ENCODE data around the gene ARHGAP18. TPM values are rescaled to one million over a fixed set of nuclear protein-coding genes. Genes with fewer than 3 reads are reported as not detected.
A peak's percentile ranks its signal among the peaks of the same experiment; 100 is the strongest.

The ARHGAP18 gene
- total RNA-seq, 1 donor from 2014 or later = 24.5 TPM

DNA sequence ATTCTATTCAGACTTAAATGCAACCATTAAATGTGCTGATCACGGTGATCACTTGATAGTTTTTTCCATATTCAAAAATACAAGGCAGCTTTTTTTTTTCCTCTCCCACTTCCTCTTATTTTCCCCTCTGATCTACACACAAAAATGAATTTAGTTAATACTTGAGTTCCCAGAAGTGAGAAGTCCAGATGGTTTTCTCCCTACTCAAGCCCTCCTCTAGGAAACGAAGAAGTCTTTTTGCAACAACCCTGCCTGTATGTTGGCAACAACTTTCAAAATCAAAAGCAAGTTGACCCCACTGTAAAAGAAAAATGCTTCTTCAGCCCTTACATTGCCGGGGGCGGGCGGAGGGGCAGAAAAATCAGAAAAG is 24.3 kb downstream of the ARHGAP18 start:
- no peak for DNase-seq (ENCODE audit: low read depth)
- TF ChIP-seq, protein P1, sequence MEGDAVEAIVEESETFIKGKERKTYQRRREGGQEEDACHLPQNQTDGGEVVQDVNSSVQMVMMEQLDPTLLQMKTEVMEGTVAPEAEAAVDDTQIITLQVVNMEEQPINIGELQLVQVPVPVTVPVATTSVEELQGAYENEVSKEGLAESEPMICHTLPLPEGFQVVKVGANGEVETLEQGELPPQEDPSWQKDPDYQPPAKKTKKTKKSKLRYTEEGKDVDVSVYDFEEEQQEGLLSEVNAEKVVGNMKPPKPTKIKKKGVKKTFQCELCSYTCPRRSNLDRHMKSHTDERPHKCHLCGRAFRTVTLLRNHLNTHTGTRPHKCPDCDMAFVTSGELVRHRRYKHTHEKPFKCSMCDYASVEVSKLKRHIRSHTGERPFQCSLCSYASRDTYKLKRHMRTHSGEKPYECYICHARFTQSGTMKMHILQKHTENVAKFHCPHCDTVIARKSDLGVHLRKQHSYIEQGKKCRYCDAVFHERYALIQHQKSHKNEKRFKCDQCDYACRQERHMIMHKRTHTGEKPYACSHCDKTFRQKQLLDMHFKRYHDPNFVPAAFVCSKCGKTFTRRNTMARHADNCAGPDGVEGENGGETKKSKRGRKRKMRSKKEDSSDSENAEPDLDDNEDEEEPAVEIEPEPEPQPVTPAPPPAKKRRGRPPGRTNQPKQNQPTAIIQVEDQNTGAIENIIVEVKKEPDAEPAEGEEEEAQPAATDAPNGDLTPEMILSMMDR (conservative IDR thresholded peaks at IDR 0.05; ENCODE audit: low read depth, low read length) = no peak
- H3K4me3 ChIP-seq (ENCODE audit: low read depth, low read length) = no peak overlapping the region

DNA sequence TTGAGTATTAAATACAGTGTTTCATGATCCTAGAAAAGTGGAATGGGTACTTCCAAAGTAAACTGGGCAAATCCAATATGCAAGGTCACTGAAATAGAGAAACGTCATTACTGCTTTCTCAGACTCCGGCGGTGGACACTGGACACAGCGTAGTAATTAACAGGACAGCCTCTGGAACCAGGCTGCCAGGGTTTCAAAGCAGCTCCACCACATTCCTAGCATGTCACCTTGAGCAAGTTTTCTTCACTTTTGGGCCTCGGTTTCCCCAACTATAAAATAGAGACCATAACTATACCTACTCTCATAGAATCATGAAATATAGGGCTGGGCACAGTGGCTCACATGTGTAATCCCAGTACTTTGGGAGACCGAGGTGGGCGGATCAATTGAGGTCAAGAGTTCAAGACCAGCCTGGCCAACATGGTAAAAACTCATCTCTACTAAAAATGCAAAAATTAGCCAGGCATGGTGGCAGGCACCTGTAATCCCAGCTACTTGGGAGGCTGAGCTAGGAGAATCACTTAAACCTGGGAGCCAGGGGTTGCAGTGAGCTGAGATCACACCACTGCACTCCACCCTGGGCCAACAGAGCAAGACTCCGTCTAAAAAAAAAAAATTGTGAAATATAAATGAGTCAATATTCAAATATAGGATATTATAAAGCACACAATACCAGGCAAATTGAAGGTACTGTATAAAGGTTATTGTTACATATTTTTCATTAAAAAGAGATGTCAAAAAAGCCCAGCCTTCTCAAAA is 24.9 kb downstream of the ARHGAP18 start:
- TF ChIP-seq, protein P1 (conservative IDR thresholded peaks at IDR 0.05; ENCODE audit: low read depth, low read length) = no peak
- no peak for DNase-seq (ENCODE audit: low read depth)
- H3K4me3 ChIP-seq (ENCODE audit: low read depth, low read length) = no peak overlapping the region

DNA sequence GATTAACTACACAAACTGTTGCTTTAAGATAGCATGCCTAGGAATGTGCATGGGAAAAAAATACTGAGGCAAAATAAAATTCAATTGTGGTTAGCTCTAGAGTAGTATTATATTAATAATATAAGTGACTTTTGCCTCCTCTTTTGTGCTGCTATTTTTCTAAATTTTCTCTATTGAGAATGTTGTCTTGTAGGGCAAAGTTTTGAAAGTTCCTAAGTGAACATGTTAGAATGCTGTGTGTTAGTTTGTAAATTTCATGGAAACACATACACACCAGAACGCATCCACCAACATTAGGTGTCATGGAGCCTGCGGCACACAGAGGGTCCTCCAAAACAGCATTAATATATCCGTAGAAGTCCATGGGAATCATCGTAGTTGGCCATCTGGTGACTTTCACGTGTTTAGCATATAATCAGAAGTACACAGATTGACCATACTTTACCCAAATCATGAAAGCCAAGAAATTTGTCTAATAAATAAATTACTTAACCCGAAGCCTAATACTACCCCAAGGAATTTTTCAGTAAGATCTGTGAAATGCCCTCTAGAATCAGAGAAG is 25.6 kb downstream of the ARHGAP18 start:
- H3K4me3 ChIP-seq (ENCODE audit: low read depth, low read length) = no peak overlapping the region
- DNase-seq (ENCODE audit: low read depth) = no peak
- TF ChIP-seq, protein P1 (conservative IDR thresholded peaks at IDR 0.05; ENCODE audit: low read depth, low read length) = no peak

DNA sequence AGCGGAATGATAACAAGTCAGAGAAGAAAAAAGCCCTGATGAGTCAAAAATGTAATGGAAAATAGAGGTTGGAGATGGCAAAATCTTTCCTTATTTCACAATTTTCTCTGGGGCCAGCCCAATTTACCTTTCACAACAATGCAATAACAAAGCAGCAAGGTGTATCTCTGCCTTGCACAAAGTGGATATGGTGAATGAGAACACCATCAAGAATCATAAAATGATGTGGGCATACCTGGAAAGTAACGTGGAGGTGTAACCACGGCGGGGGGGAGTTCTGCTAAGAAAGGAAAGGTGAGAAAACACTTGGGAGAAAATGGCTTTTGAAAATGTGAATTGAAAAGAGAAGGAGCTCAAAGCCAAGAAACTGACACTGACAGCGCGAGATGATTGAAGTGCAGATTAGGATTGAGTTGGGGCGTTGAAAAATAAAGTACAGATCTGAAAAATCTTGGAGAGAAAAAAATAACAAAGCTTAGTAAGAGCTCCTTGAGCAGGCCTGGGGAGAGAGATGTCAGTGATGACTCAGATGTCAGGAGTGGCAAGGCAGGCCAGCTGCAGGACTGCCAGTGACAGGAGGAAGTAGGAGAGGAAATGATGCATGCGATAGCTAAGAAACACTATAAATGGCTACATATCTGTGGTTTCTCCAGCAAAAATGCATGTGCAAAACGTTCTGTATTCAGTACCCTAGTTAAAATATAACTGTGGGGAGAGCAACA is 26.2 kb downstream of the ARHGAP18 start:
- TF ChIP-seq, protein P1 (conservative IDR thresholded peaks at IDR 0.05; ENCODE audit: low read depth, low read length) = no peak
- peak; percentile 99 for DNase-seq (ENCODE audit: low read depth)
- H3K4me3 ChIP-seq (ENCODE audit: low read depth, low read length) = no peak overlapping the region

DNA sequence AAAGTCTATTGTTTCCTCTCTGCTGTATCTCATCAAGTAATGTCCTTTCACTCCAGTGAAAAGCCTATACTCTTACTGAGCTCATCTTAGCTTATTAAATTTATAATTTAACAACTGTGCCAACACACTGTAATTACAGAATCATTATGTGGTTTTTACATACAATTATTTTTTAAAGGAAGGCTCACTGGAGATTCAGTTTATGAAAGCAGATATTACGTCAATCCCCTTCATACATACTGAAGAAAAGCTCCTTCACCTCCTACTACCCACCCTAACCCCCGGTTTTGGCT is 28.1 kb downstream of the ARHGAP18 start:
- no peak for DNase-seq (ENCODE audit: low read depth)
- H3K4me3 ChIP-seq (ENCODE audit: low read depth, low read length) = no peak overlapping the region
- TF ChIP-seq, protein P1 (conservative IDR thresholded peaks at IDR 0.05; ENCODE audit: low read depth, low read length) = no peak

DNA sequence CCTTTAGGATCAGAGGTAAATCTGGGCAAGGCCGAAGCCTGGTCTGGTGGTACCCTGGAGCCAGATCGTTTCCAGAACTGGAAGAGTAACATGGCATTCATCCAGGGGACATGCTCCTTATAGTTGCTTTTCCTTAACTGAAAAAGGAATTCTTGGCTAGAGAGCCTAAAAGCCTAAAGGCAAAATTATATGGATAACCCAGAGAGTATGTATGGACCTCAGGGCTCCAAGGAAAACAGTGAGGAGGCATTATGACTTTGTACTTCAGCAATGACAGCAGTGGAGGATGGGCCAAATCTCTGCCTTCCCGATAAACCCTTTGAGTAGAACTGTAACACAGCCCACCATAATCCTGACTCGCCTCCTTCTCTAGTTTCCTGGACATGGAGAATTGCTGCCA is 29.3 kb downstream of the ARHGAP18 start:
- H3K4me3 ChIP-seq (ENCODE audit: low read depth, low read length) = no peak overlapping the region
- TF ChIP-seq, protein P1 (conservative IDR thresholded peaks at IDR 0.05; ENCODE audit: low read depth, low read length) = no peak
- no peak for DNase-seq (ENCODE audit: low read depth)

Data from epithelial cell of proximal tubule (primary cell).